ENCODE measurements around the gene DOK3.
A peak's percentile ranks its signal among the peaks of the same experiment; 100 is the strongest.
"Not testable (repeated sequence)": the region's sequence is repeated elsewhere in the genome, so short reads cannot be mapped to it uniquely, and the experiment has no call there.

DOK3 gene

DNA sequence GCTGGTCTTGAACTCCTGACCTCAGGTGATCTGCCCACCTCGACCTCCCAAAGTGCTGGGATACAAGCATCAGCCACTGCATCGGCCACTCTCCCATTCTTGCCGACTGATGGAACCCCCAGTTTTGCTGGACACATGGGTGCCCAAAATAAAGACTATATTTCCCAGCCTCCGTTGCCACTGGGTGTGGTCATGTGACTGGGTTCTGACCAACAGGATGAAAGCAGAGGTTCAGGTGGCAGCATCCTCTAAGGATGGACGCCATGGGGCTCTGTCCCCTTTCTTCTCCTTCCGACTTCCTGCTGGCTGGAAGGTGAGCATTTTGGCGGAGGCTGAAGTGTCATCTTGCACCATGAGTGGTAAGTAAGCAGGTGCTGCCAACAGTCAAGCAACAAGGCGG is 22.5 kb downstream of the DOK3 start:
- H3K27me3 Mint-ChIP-seq = no peaks in the 10 kb centered on the region
- no peaks in the 10 kb centered on the region for H3K4me1 Mint-ChIP-seq
- H3K36me3 Mint-ChIP-seq = no peaks in the 10 kb centered on the region
- no peak overlapping the region for H3K4me3 Mint-ChIP-seq
- H3K27ac Mint-ChIP-seq = no peak overlapping the region
- H3K9me3 Mint-ChIP-seq = no peaks in the 10 kb centered on the region

- Mint-ChIP-seq H3K4me3 (no peak overlapping the region), H3K27me3 (no peaks in the 10 kb centered on the region), H3K36me3 (no peaks in the 10 kb centered on the region), H3K27ac (no peak overlapping the region), H3K4me1 (no peaks in the 10 kb centered on the region), H3K9me3 (no peaks in the 10 kb centered on the region)
Observed at GRCh38 chr5:177486256-177486655, 23.4 kb downstream of the DOK3 start.

DNA sequence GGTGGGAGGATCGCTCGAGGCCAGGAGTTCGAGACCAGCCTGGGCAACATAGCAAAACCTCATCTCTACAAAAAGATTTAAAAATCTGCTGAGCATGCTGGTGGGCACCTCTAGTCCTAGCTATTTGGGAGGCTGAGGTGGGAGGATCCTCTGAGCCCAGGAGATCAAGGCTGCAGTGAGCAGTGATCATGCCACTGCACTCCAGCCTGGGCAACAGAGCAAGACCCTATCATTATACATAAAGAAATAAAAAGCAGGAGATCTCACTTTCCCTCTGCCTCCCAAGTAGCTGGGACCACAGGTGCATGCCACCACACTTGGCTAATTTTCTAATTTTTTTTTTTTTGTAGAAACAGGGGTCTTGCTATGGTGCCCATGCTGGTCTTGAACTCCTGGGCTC is 23.9 kb downstream of the DOK3 start:
- not testable (repeated sequence) for H3K4me1 Mint-ChIP-seq, H3K9me3 Mint-ChIP-seq, H3K36me3 Mint-ChIP-seq, H3K27ac Mint-ChIP-seq, H3K27me3 Mint-ChIP-seq, H3K4me3 Mint-ChIP-seq

- Mint-ChIP-seq H3K27ac (no peak overlapping the region), H3K4me1 (peaks cover 1% of the 10 kb centered on the region), H3K9me3 (no peaks in the 10 kb centered on the region), H3K4me3 (no peak overlapping the region), H3K36me3 (no peaks in the 10 kb centered on the region), H3K27me3 (no peaks in the 10 kb centered on the region)
Observed at GRCh38 chr5:177484902-177485549, 24.6 kb downstream of the DOK3 start.

GRCh38 chr5:177483994-177484901 is 25.4 kb downstream of the DOK3 start:
- H3K4me1 Mint-ChIP-seq = peaks cover 9% of the 10 kb centered on the region
- H3K27ac Mint-ChIP-seq = peak overlapping the region; percentile 44
- H3K9me3 Mint-ChIP-seq = no peaks in the 10 kb centered on the region
- H3K36me3 Mint-ChIP-seq = no peaks in the 10 kb centered on the region
- H3K27me3 Mint-ChIP-seq = no peaks in the 10 kb centered on the region
- H3K4me3 Mint-ChIP-seq = no peak overlapping the region

DNA sequence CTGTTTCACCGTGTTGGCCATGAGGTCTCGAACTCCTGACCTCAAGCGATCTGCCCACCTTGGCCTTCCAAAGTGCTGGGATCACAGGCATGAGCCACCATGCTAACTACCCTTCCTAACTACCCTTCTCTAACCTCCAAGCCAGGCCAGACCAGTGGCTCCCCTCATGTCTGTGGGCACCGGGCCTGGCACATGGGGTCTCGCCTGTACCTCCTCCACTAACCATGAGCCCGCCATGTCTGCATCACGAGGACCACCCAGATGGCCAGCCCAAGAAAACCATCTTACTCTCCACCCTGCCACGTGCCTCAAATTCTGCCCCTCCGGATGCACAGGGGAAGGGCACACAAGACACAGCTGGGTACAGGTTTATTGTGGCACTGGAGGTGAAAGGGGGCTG is 26.6 kb downstream of the DOK3 start:
- no peaks in the 10 kb centered on the region for H3K36me3 Mint-ChIP-seq
- H3K4me3 Mint-ChIP-seq = no peak overlapping the region
- H3K9me3 Mint-ChIP-seq = no peaks in the 10 kb centered on the region

DNA sequence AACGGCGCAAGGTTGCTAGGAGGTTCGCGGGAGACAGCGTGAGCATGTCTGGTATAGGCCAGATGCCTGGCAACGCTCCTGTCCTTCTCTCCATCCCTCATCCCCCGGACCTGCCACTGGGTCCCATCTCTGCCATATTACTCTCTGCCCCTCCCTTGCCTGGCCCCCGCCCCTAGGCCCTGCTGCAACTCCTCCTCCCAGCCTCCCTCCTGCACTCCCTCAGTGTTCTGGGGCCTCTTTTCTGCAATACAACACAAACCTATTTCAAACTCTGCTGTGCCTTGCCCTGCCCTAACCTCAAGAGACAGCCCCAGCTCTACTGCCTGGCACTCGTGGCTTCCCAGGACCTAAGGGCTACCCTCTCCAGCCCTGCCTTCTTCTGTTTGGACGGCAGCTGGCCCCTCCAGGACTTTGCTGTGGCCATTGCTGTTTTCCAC is 27.2 kb downstream of the DOK3 start:
- Mint-ChIP-seq H3K4me3 (no peak overlapping the region), H3K4me1 (peaks cover 24% of the 10 kb centered on the region), H3K27me3 (no peaks in the 10 kb centered on the region), H3K27ac (no peak overlapping the region), H3K9me3 (no peaks in the 10 kb centered on the region), H3K36me3 (no peaks in the 10 kb centered on the region)

More for the DNA sequence above, 26.6 kb downstream of the DOK3 start:
- Mint-ChIP-seq H3K4me1 (peaks cover 20% of the 10 kb centered on the region), H3K27me3 (no peaks in the 10 kb centered on the region), H3K27ac (no peak overlapping the region)

- no peaks in the 10 kb centered on the region for H3K36me3 Mint-ChIP-seq
Observed at GRCh38 chr5:177479774-177480173, 29.9 kb downstream of the DOK3 start.

GRCh38 chr5:177478711-177479646 is 30.6 kb downstream of the DOK3 start:
- Mint-ChIP-seq H3K4me3 (no peak overlapping the region), H3K27ac (peak overlapping the region; percentile 99), H3K27me3 (no peaks in the 10 kb centered on the region), H3K9me3 (no peaks in the 10 kb centered on the region), H3K4me1 (peaks cover 49% of the 10 kb centered on the region), H3K36me3 (no peaks in the 10 kb centered on the region)

More at GRCh38 chr5:177479774-177480173, 29.9 kb downstream of the DOK3 start:
- Mint-ChIP-seq H3K9me3 (no peaks in the 10 kb centered on the region), H3K4me3 (no peak overlapping the region), H3K4me1 (peaks cover 41% of the 10 kb centered on the region), H3K27ac (peak overlapping the region; percentile 99), H3K27me3 (no peaks in the 10 kb centered on the region)

GRCh38 chr5:177477701-177478477 is 31.7 kb downstream of the DOK3 start:
- Mint-ChIP-seq H3K4me1 (peaks cover 51% of the 10 kb centered on the region), H3K36me3 (no peaks in the 10 kb centered on the region), H3K27me3 (no peaks in the 10 kb centered on the region), H3K9me3 (no peaks in the 10 kb centered on the region), H3K27ac (peak overlapping the region; percentile 65), H3K4me3 (no peak overlapping the region)

DNA sequence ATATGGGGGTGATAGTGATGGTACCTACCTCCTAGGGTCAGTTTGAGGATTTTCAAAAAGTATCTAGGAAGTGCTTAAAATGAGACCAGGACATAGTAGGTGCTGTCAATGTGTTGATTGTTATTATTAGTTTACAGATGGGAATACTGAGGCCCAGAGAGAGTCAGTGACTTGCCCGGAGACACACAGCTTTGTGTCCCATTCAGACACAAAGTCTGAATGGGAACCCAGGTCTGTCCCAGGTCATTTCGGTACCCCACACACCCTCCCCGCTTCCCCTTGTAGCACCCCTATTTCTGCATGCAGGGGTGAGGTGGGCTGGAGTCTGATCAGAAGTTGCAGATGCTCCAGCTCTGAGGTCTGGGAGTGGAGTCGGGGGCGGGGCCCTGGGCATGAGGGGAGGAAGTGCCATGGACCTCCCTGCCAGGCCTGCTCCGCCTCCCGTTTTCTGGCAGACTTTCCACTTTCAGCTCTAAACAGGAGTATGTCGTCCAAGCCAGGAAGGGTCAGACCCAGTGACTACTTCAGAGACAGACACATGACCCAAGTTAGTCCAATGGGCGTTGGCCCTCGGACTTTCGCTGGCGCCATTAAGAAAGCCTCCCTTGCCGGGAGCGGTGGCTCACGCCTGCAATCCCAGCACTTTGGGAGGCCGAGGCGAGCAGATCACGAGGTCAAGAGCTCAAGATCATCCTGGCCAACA is 32.9 kb downstream of the DOK3 start:
- H3K9me3 Mint-ChIP-seq = no peaks in the 10 kb centered on the region
- H3K4me1 Mint-ChIP-seq = peaks cover 51% of the 10 kb centered on the region
- H3K4me3 Mint-ChIP-seq = peak overlapping the region; percentile 27
- no peak overlapping the region for H3K27ac Mint-ChIP-seq
- no peaks in the 10 kb centered on the region for H3K27me3 Mint-ChIP-seq
- H3K36me3 Mint-ChIP-seq = no peaks in the 10 kb centered on the region

DNA sequence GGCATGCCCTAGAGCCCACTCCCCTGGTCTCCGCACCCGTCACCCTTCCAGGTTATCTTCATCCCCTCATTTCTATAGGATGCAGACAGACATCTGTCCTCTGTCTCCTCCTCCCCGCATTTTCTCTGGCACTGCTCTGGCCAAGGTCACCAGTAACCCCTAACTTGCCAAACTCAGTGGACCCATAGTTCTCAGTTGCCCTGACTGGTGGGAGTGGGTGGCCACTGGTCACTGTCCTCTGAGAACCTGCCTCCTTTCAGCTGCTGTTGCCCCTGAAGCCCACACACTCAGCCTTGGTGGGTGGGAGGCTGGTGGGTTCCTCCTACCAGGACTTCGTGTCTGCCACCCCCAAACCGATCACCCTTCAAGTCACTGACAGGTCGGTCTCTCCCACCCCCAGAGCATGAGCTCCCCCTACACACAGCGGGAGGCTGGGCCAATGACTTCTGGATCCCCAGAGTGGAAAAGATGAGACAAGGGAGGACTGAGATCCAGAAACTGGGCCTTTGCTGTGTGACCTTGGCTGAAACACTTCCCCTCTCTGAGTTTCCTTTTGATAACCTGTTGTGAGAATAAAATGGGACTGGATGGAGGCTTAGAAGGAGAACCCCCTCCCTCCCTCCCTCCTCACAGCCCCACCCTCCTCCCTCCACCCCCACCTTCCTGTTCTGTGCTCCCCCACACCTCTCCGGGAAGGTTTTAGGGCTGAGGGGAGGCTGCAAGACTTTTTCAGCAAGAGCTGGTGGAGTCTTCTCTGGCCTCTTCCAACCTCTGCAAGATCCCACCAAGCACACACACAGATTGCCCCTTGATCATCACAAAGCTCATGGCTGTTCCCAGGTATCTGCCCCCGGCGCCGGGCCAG is 33.8 kb downstream of the DOK3 start:
- Mint-ChIP-seq H3K27ac (peak overlapping the region; percentile 2), H3K9me3 (no peaks in the 10 kb centered on the region), H3K27me3 (no peaks in the 10 kb centered on the region), H3K4me1 (peaks cover 51% of the 10 kb centered on the region), H3K4me3 (peak overlapping the region; percentile 27), H3K36me3 (no peaks in the 10 kb centered on the region)

- Mint-ChIP-seq H3K4me1 (peaks cover 54% of the 10 kb centered on the region), H3K4me3 (peak overlapping the region; percentile 75), H3K27ac (no peak overlapping the region), H3K27me3 (no peaks in the 10 kb centered on the region), H3K36me3 (no peaks in the 10 kb centered on the region), H3K9me3 (no peaks in the 10 kb centered on the region)
Observed at GRCh38 chr5:177474846-177475562, 34.6 kb downstream of the DOK3 start.

Data from activated naive CD4-positive, alpha-beta T cell treated with anti-CD3 and anti-CD28 coated beads, Interleukin-2, amount 50 U/mL, for 24 hours (primary cell).